HL-60 (cell line): Measurements from ENCODE around the gene RAPGEF4.

Experiments
- CTCF ChIP-seq: IDR thresholded peaks from one replicate; pipeline ENCODE4 v1.5.1; 2011; ENCODE audit warnings: low read length, control low read depth, inconsistent platforms; ENCODE audit not compliant: insufficient read depth
- GABPA ChIP-seq: IDR thresholded peaks from 2 replicates; pipeline ENCODE4 v1.6.1; 2012; ENCODE audit warnings: low read depth
- POLR2AphosphoS5 ChIP-seq: IDR thresholded peaks from 2 replicates; pipeline ENCODE4 v1.6.1; 2012; ENCODE audit warnings: low read depth
- REST ChIP-seq: IDR thresholded peaks from 2 replicates; pipeline ENCODE4 v1.6.1; 2012; ENCODE audit warnings: low read depth; ENCODE audit not compliant: insufficient replicate concordance

GRCh38 chr2:172791953-172792352 lies 56.3 kb downstream of the RAPGEF4 start:
- TF ChIP-seq CTCF (no peak), POLR2AphosphoS5 (no peak), GABPA (no peak), REST (no peak)
